Nephron (organoid): ENCODE results near the gene PLAC8L1.

Experiments used
- H3K27ac Mint-ChIP-seq, 3 experiments: 2 replicates each; pipeline ENCODE4 v1.8.0; 2020; ENCODE audit warnings: mixed read lengths in 3 of 3, mild to moderate bottlenecking in 2 of 3, moderate library complexity in 1 of 3
- H3K27me3 Mint-ChIP-seq: 2 replicates; pipeline ENCODE4 v1.8.0; 2021; ENCODE audit warnings: low read depth, mild to moderate bottlenecking, moderate library complexity, mixed read lengths
- H3K36me3 Mint-ChIP-seq: 2 replicates; pipeline ENCODE4 v1.8.0; 2020; ENCODE audit warnings: low read depth, mixed read lengths
- H3K4me1 Mint-ChIP-seq: 2 replicates; pipeline ENCODE4 v1.8.0; 2020; ENCODE audit warnings: mixed read lengths
- H3K4me3 Mint-ChIP-seq, 3 experiments: 2 replicates each; pipeline ENCODE4 v1.8.0; 2020; ENCODE audit warnings: mild to moderate bottlenecking in 3 of 3, mixed read lengths in 3 of 3, moderate library complexity in 2 of 3
- H3K9me3 Mint-ChIP-seq: 2 replicates; pipeline ENCODE4 v1.8.0; 2020; ENCODE audit warnings: mixed read lengths
- CTCF ChIP-seq, 3 experiments: fragments of 200-600 bp; sonication (generic); IDR thresholded peaks; one replicate each; pipeline ENCODE4 v1.5.0; 2021; ENCODE audit warnings: antibody characterized with exemption in 3 of 3; ENCODE audit not compliant: unreplicated experiment in 3 of 3

PLAC8L1 gene

GRCh38 chr5:146088098-146088497 is 17.3 kb downstream of the PLAC8L1 start:
- Mint-ChIP-seq H3K4me3 (no peak overlapping the region), H3K4me1 (peaks cover 5% of the 10 kb centered on the region), H3K9me3 (no peaks in the 10 kb centered on the region), H3K27me3 (no peaks in the 10 kb centered on the region), H3K36me3 (no peaks in the 10 kb centered on the region), H3K27ac (no peak overlapping the region)
- TF ChIP-seq CTCF (IDR thresholded peaks at IDR 0.05; ENCODE audit: unreplicated experiment in 3 of 3) = no peak

- peaks cover 12% of the 10 kb centered on the region for H3K27me3 Mint-ChIP-seq
- H3K27ac Mint-ChIP-seq = peak overlapping the region in 1 of 3 experiments; percentile 17
- no peaks in the 10 kb centered on the region for H3K9me3 Mint-ChIP-seq
- no peak overlapping the region for H3K4me3 Mint-ChIP-seq
- TF ChIP-seq CTCF (IDR thresholded peaks at IDR 0.05; ENCODE audit: unreplicated experiment in 3 of 3) = no peak
- peaks cover 26% of the 10 kb centered on the region for H3K4me1 Mint-ChIP-seq
- no peaks in the 10 kb centered on the region for H3K36me3 Mint-ChIP-seq
Observed at GRCh38 chr5:146084376-146084775, 21.0 kb downstream of the PLAC8L1 start.

GRCh38 chr5:146082798-146083197 is 22.6 kb downstream of the PLAC8L1 start:
- Mint-ChIP-seq H3K4me3 (no peak overlapping the region), H3K9me3 (no peaks in the 10 kb centered on the region), H3K27ac (no peak overlapping the region), H3K4me1 (peaks cover 33% of the 10 kb centered on the region), H3K36me3 (no peaks in the 10 kb centered on the region), H3K27me3 (peaks cover 21% of the 10 kb centered on the region)
- TF ChIP-seq CTCF (IDR thresholded peaks at IDR 0.05; ENCODE audit: unreplicated experiment in 3 of 3) = no peak

GRCh38 chr5:146081556-146081955 is 23.8 kb downstream of the PLAC8L1 start:
- Mint-ChIP-seq H3K27me3 (peaks cover 30% of the 10 kb centered on the region), H3K9me3 (no peaks in the 10 kb centered on the region), H3K36me3 (no peaks in the 10 kb centered on the region), H3K27ac (peak overlapping the region; percentile 58 to 83 (median 68)), H3K4me1 (peaks cover 39% of the 10 kb centered on the region), H3K4me3 (peak overlapping the region in 2 of 3 experiments; percentile 9 to 12)
- TF ChIP-seq CTCF (IDR thresholded peaks at IDR 0.05; ENCODE audit: unreplicated experiment in 3 of 3) = no peak

GRCh38 chr5:146079695-146080373 is 25.5 kb downstream of the PLAC8L1 start:
- H3K9me3 Mint-ChIP-seq = no peaks in the 10 kb centered on the region
- no peak overlapping the region for H3K27ac Mint-ChIP-seq
- TF ChIP-seq CTCF (IDR thresholded peaks at IDR 0.05; ENCODE audit: unreplicated experiment in 3 of 3) = no peak
- H3K4me1 Mint-ChIP-seq = peaks cover 47% of the 10 kb centered on the region
- H3K27me3 Mint-ChIP-seq = peaks cover 38% of the 10 kb centered on the region
- H3K36me3 Mint-ChIP-seq = no peaks in the 10 kb centered on the region
- H3K4me3 Mint-ChIP-seq = no peak overlapping the region

GRCh38 chr5:146078566-146078965 is 26.8 kb downstream of the PLAC8L1 start:
- TF ChIP-seq CTCF (IDR thresholded peaks at IDR 0.05; ENCODE audit: unreplicated experiment in 3 of 3) = no peak
- Mint-ChIP-seq H3K27ac (no peak overlapping the region), H3K9me3 (no peaks in the 10 kb centered on the region), H3K4me1 (peaks cover 42% of the 10 kb centered on the region), H3K4me3 (no peak overlapping the region), H3K36me3 (no peaks in the 10 kb centered on the region), H3K27me3 (peaks cover 48% of the 10 kb centered on the region)
